ENCODE data around the gene SORCS1. TPM values are rescaled to one million over a fixed set of nuclear protein-coding genes. Genes with fewer than 3 reads are reported as not detected.

The SORCS1 gene
- total RNA-seq, 2 experiments from 2014 or later, result not detected

- no peak for TF ChIP-seq CTCF (IDR thresholded peaks at IDR 0.05)
- Mint-ChIP-seq H3K4me3 (no peak overlapping the region), H3K9me3 (peaks cover 4% of the 10 kb centered on the region), H3K27me3 (no peaks in the 10 kb centered on the region), H3K27ac (no peak overlapping the region), H3K4me1 (ENCODE audit: low read depth) (no peaks in the 10 kb centered on the region), H3K36me3 (ENCODE audit: low read depth) (no peaks in the 10 kb centered on the region)
- H3K4me1 ChIP-seq (ENCODE audit: insufficient read depth, low read length), result no peaks in the 10 kb centered on the region
- H3K27ac ChIP-seq (ENCODE audit: low read depth in 1 of 2, low read length in 2 of 2), result no peak overlapping the region
- POLR2A ChIA-PET, result no interaction called here
- no peaks in the 10 kb centered on the region for H3K36me3 ChIP-seq (ENCODE audit: insufficient read depth, low read length)
- ATAC-seq (ENCODE audit: poor library complexity) (no peak), DNase-seq (no peak)
- H3K9me3 ChIP-seq (ENCODE audit: control insufficient read depth in 1 of 2, insufficient read depth in 1 of 2, low read length in 2 of 2), result no peaks in the 10 kb centered on the region
- CTCF ChIA-PET, result no interaction called here
- H3K27me3 ChIP-seq (ENCODE audit: control insufficient read depth in 1 of 2, insufficient read depth in 2 of 2, low read length in 2 of 2), result no peaks in the 10 kb centered on the region
- no peak overlapping the region for H3K4me3 ChIP-seq (ENCODE audit: low read length)
- intact Hi-C loops (cut with DNase I, micrococcal nuclease), result no loop called here
Measured at GRCh38 chr10:106775127-106775526, 389.4 kb downstream of the SORCS1 start.

- no peak overlapping the region for H3K4me3 Mint-ChIP-seq
- peaks cover 4% of the 10 kb centered on the region for H3K9me3 Mint-ChIP-seq
- POLR2A ChIA-PET, result no interaction called here
- Histone ChIP-seq H3K27me3 (ENCODE audit: control insufficient read depth in 1 of 2, insufficient read depth in 2 of 2, low read length in 2 of 2) (no peaks in the 10 kb centered on the region), H3K36me3 (ENCODE audit: insufficient read depth, low read length) (no peaks in the 10 kb centered on the region), H3K27ac (ENCODE audit: low read depth in 1 of 2, low read length in 2 of 2) (no peak overlapping the region), H3K9me3 (ENCODE audit: control insufficient read depth in 1 of 2, insufficient read depth in 1 of 2, low read length in 2 of 2) (peaks cover 0 to 8% of the 10 kb centered on the region in 2 experiments), H3K4me1 (ENCODE audit: insufficient read depth, low read length) (no peaks in the 10 kb centered on the region), H3K4me3 (ENCODE audit: low read length) (no peak overlapping the region)
- H3K27ac Mint-ChIP-seq, result no peak overlapping the region
- CTCF ChIA-PET, result no interaction called here
- intact Hi-C loops (cut with DNase I, micrococcal nuclease), result no loop called here
- no peak for TF ChIP-seq CTCF (IDR thresholded peaks at IDR 0.05)
- no peak for ATAC-seq (ENCODE audit: poor library complexity)
- no peaks in the 10 kb centered on the region for H3K4me1 Mint-ChIP-seq (ENCODE audit: low read depth)
- no peak for DNase-seq
- no peaks in the 10 kb centered on the region for H3K36me3 Mint-ChIP-seq (ENCODE audit: low read depth)
- no peaks in the 10 kb centered on the region for H3K27me3 Mint-ChIP-seq
Measured at GRCh38 chr10:106772957-106773356, 391.5 kb downstream of the SORCS1 start.

GRCh38 chr10:106771154-106771553 is 393.4 kb downstream of the SORCS1 start:
- Mint-ChIP-seq H3K9me3 (peaks cover 7% of the 10 kb centered on the region), H3K27me3 (no peaks in the 10 kb centered on the region), H3K27ac (no peak overlapping the region), H3K36me3 (ENCODE audit: low read depth) (no peaks in the 10 kb centered on the region), H3K4me1 (ENCODE audit: low read depth) (no peaks in the 10 kb centered on the region), H3K4me3 (no peak overlapping the region)
- POLR2A ChIA-PET, result no interaction called here
- ATAC-seq (ENCODE audit: poor library complexity), result no peak
- no peak for TF ChIP-seq CTCF (IDR thresholded peaks at IDR 0.05)
- intact Hi-C loops (cut with DNase I, micrococcal nuclease), result no loop called here
- no peak overlapping the region for H3K4me3 ChIP-seq (ENCODE audit: low read length)
- H3K27me3 ChIP-seq (ENCODE audit: control insufficient read depth in 1 of 2, insufficient read depth in 2 of 2, low read length in 2 of 2), result no peaks in the 10 kb centered on the region
- no peak overlapping the region for H3K27ac ChIP-seq (ENCODE audit: low read depth in 1 of 2, low read length in 2 of 2)
- DNase-seq, result no peak
- H3K4me1 ChIP-seq (ENCODE audit: insufficient read depth, low read length), result no peaks in the 10 kb centered on the region
- no peaks in the 10 kb centered on the region for H3K36me3 ChIP-seq (ENCODE audit: insufficient read depth, low read length)
- CTCF ChIA-PET, result no interaction called here
- peaks cover 0 to 8% of the 10 kb centered on the region in 2 experiments for H3K9me3 ChIP-seq (ENCODE audit: control insufficient read depth in 1 of 2, insufficient read depth in 1 of 2, low read length in 2 of 2)

Measured in CD4-positive, alpha-beta T cell (primary cell).